GM19468 (cell line): ENCODE data around the gene DTX4.

Experiments used
- ATAC-seq: cut with Tn5 transposase; IDR thresholded peaks from one replicate; pipeline ENCODE4 v1.9.1; 2021; ENCODE audit warnings: mild to moderate bottlenecking, moderate library complexity, moderate number of reproducible peaks; ENCODE audit not compliant: unreplicated experiment; ENCODE audit errors: extremely low read depth

The DTX4 gene

GRCh38 chr11:59172345-59173079 is 580 bp downstream of the DTX4 start:
- ATAC-seq, result peak; percentile 11

- ATAC-seq, result no peak
These were observed 1.4 kb downstream of the DTX4 start for GRCh38 chr11:59173080-59173963.

- no peak for ATAC-seq
These were observed 2.2 kb downstream of the DTX4 start for GRCh38 chr11:59173964-59174663.

- ATAC-seq, result no peak
These were observed 2.7 kb downstream of the DTX4 start for GRCh38 chr11:59174664-59175033.

GRCh38 chr11:59175091-59175501 is 3.2 kb downstream of the DTX4 start:
- no peak for ATAC-seq

DNA sequence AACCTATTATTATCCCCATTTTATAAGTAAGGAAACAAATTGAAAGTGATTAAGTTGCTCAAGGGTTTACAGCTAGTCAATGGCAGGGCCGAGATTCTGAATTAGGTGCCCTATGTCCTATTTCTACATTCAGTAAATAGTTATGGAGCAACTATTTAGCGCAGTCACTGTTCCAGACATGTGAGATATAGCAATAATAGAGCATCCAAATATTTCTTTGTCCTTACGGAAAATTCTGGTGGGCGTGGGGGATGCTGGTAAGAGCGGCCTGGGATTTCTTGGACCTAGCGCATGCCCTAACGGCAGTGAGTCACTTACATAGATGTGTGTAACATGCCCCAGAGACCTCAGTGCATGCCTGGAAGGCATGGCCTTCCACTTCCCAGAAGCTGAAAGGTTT is 4.4 kb downstream of the DTX4 start:
- ATAC-seq, result no peak

GRCh38 chr11:59178402-59178801 is 6.5 kb downstream of the DTX4 start:
- no peak for ATAC-seq

GRCh38 chr11:59179121-59179520 is 7.2 kb downstream of the DTX4 start:
- ATAC-seq, result no peak

DNA sequence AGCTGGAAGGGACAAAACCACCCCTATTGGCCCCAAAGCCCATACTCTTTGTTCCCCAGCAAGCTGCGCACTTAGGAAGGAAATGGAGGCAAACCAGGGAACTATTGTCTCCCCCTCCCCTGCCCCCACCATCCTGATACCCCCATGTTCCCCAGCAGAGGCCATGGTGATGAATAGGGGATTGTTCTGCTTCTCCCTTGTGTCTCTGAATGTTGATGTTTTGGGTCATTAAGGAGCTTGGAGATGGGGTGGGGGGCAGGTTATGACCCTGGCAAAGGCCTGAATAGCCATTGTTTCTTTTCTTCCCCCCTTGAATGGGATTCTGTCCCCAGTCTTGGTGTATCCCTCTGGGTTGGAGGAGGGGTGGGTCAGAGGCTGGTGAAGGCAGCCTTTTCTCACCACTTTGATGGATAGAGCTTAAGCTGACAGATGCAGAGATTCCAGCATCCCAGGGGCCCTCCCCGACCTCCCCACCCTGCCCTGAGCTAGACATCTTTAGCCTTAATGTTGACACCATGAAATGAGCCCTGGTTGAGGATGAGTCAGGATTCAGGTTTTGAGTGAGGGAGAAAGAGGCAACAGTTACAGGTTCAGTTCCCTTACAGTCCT is 8.3 kb downstream of the DTX4 start:
- ATAC-seq, result no peak

- ATAC-seq, result no peak
These were observed 9.0 kb downstream of the DTX4 start for GRCh38 chr11:59180907-59181306.

DNA sequence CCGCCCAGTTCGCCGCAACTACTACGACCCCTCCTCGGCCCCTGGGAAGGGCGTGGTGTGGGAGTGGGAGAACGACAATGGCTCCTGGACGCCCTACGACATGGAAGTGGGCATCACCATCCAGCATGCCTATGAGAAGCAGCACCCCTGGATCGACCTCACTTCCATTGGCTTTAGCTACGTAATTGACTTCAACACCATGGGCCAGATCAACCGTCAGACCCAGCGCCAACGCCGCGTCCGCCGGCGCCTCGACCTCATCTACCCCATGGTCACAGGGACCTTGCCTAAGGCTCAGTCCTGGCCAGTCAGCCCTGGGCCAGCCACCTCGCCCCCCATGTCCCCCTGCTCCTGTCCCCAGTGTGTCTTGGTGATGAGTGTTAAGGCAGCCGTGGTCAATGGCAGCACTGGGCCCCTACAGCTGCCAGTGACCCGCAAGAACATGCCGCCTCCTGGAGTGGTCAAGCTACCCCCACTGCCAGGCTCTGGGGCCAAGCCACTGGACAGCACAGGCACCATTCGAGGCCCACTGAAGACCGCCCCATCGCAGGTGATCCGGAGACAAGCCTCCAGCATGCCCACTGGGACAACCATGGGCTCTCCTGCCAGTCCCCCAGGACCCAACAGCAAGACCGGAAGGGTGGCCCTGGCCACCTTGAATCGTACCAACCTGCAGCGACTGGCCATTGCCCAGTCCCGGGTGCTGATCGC is 10.0 kb downstream of the DTX4 start:
- ATAC-seq, result no peak

DNA sequence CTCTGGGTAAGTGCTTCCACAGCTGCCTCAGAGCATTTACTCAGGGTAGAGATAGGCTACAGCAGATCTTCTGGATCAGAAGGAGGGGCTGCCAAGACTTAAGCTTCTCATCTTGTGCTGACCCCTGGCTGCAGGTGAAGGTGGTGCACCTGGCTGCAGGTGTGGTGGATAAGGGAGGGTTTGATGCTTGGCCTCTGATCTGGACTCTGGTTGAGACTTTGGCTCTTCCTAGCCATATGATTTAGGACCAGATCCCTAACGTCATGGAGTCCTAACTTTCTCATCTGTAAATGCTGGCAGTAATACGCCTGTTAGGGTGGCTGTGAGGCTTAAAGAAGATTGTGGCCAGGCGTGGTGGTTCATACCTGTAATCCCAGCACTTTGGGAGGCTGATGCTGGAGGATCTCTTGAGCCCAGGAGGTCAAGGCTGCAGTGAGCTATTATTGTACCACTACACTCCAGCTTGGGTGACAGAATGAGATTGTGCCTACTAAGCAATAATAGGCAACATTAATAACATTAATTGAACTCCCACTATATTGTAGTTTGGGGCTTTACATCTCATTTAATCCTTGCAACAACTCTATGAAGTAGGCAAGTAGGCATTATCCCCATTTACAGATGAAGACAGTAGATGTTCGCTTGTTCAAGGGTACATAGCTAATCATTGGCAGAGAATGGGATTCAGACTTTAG is 10.7 kb downstream of the DTX4 start:
- ATAC-seq, result no peak

GRCh38 chr11:59183771-59184170 is 11.8 kb downstream of the DTX4 start:
- ATAC-seq, result no peak

GRCh38 chr11:59184691-59185339 is 12.9 kb downstream of the DTX4 start:
- no peak for ATAC-seq

DNA sequence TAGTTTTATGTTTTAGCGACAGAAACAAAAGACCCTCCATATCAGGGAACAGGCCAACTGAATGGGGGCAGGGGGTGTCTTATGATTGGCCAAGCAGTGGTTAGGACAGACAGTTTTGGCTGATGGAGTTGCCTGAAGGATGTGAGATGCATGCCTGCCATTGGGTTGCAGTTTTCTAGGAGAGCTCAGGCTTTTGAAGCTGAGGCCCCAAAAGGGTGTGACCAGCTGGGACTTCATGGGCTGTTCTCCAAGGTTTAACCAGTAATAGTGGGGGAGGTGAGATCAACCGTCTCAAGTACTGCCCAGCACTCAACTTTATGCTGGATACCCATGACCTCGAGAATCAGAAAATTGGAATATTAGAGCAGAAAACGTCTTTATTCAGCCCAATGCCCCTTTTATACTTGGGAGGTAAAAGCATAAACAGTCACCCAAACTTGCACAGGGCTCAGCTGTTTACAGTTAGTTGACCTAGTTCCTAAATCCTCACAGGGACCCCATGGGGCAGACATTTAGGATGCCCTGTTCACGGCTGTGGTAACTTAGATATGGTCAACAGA is 13.5 kb downstream of the DTX4 start:
- ATAC-seq, result no peak

DNA sequence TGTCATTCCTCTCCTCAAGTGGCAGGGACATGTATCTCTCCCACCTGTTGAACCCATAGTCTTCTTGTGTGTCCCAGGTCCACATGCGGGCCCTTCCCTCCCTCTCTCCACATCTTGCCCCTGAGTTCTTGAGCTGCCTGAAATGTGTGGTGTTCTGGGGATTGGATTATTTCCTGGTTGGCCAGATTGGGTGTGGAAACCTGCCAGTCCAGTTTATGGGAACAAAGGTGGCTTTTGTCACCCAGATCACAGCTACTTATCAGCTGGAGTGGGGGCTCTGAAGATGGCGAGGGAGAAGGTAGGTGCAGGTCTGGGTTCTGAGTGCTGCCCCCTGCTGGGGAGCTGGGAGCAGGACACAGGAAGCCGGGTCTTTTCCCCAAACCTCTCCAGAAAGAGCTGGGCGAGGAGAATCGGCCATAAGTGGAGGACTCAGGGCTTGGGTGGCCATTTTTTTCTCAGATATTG is 14.2 kb downstream of the DTX4 start:
- ATAC-seq, result no peak

DNA sequence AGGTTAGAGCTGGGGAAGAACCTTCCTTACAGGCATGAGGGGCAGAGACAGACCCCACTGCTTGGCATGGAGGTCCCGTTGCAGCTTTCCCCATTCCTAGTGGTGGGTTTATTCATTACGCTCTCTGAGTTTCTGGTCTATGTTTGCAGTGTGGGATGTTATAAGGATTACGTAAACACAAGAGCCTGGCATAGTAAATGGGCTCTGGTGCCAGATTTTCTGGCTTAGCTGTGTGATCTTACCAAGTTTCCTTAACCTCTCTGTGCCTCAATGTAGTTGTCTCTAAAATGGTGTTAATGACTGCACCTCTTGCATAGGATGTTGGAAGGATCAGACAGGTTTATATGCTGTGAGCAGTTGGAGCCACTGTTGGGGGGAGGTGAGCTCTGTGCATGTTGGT is 15.1 kb downstream of the DTX4 start:
- ATAC-seq, result no peak

- ATAC-seq, result no peak
These were observed 15.7 kb downstream of the DTX4 start for GRCh38 chr11:59187587-59187986.
